WERI-Rb-1 (cell line): ENCODE results near the gene RXFP3.

ENCODE experiments used
- DNase-seq: peaks from one replicate; pipeline ENCODE4 v3.0.0-alpha.2; 2020
- H3K27ac ChIP-seq: fragments of 250-450 bp; sonication (Bioruptor Pico); 2 replicates; pipeline ENCODE4 v1.5.1; 2020; ENCODE audit warnings: mild to moderate bottlenecking, moderate library complexity
- H3K27me3 ChIP-seq: fragments of 250-450 bp; sonication (Bioruptor Pico); 2 replicates; pipeline ENCODE4 v1.5.1; 2021; ENCODE audit warnings: mild to moderate bottlenecking, low read depth, moderate library complexity; ENCODE audit not compliant: insufficient read depth, severe bottlenecking
- H3K36me3 ChIP-seq: fragments of 250-450 bp; sonication (Bioruptor Pico); 2 replicates; pipeline ENCODE4 v1.5.1; 2020; ENCODE audit warnings: mild to moderate bottlenecking, moderate library complexity
- H3K4me3 ChIP-seq: 2 replicates; pipeline ENCODE4 v1.5.1; 2011; ENCODE audit warnings: low read depth, mild to moderate bottlenecking, control low read depth, low read length
- H3K9me3 ChIP-seq: fragments of 250-450 bp; sonication (Bioruptor Pico); 2 replicates; pipeline ENCODE4 v1.5.1; 2021; ENCODE audit warnings: mild to moderate bottlenecking, moderate library complexity; ENCODE audit not compliant: severe bottlenecking
- TF ChIP-seq, protein P1 (sequence below): IDR thresholded peaks from 2 replicates; pipeline ENCODE4 v1.5.1; 2011; ENCODE audit warnings: low read depth, mild to moderate bottlenecking, control low read depth, inconsistent platforms, low read length

RXFP3 gene

GRCh38 chr5:33985447-33985846 lies 49.3 kb downstream of the RXFP3 start:
- no peaks in the 10 kb centered on the region for H3K36me3 ChIP-seq
- no peaks in the 10 kb centered on the region for H3K27me3 ChIP-seq
- TF ChIP-seq, protein P1, sequence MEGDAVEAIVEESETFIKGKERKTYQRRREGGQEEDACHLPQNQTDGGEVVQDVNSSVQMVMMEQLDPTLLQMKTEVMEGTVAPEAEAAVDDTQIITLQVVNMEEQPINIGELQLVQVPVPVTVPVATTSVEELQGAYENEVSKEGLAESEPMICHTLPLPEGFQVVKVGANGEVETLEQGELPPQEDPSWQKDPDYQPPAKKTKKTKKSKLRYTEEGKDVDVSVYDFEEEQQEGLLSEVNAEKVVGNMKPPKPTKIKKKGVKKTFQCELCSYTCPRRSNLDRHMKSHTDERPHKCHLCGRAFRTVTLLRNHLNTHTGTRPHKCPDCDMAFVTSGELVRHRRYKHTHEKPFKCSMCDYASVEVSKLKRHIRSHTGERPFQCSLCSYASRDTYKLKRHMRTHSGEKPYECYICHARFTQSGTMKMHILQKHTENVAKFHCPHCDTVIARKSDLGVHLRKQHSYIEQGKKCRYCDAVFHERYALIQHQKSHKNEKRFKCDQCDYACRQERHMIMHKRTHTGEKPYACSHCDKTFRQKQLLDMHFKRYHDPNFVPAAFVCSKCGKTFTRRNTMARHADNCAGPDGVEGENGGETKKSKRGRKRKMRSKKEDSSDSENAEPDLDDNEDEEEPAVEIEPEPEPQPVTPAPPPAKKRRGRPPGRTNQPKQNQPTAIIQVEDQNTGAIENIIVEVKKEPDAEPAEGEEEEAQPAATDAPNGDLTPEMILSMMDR, result no peak
- DNase-seq, result no peak
- H3K9me3 ChIP-seq, result no peaks in the 10 kb centered on the region
- H3K4me3 ChIP-seq, result no peak overlapping the region
- H3K27ac ChIP-seq, result no peak overlapping the region
